Measurements from ENCODE around the gene OTOP3. TPM values are rescaled to one million over a fixed set of nuclear protein-coding genes. Genes with fewer than 3 reads are reported as not detected.
"Not testable (repeated sequence)": the region's sequence is repeated elsewhere in the genome, so short reads cannot be mapped to it uniquely, and the experiment has no call there.

Gene OTOP3
- total RNA-seq, 1 donor = not detected

- no peak for DNase-seq (ENCODE audit: low read depth)
- no peak for TF ChIP-seq CTCF (IDR thresholded peaks at IDR 0.05; ENCODE audit: insufficient read depth, low read depth, low read length)
Observed at GRCh38 chr17:74904687-74905409, 30.9 kb upstream of the OTOP3 start.

GRCh38 chr17:74906214-74906793 lies 29.4 kb upstream of the OTOP3 start:
- not testable (repeated sequence) for H3K4me3 ChIP-seq (ENCODE audit: low read depth, low read length); DNase-seq (ENCODE audit: low read depth)

More at GRCh38 chr17:74904687-74905409, 30.9 kb upstream of the OTOP3 start:
- no peak overlapping the region for H3K4me3 ChIP-seq (ENCODE audit: low read depth, low read length)

- DNase-seq (ENCODE audit: low read depth) = no peak
- H3K4me3 ChIP-seq (ENCODE audit: low read depth, low read length) = no peak overlapping the region
- TF ChIP-seq CTCF (IDR thresholded peaks at IDR 0.05; ENCODE audit: insufficient read depth, low read depth, low read length) = no peak
Observed at GRCh38 chr17:74907012-74907411, 28.7 kb upstream of the OTOP3 start.

- not testable (repeated sequence) for H3K4me3 ChIP-seq (ENCODE audit: low read depth, low read length); DNase-seq (ENCODE audit: low read depth)
Observed at GRCh38 chr17:74909097-74909496, 26.6 kb upstream of the OTOP3 start.

GRCh38 chr17:74911423-74911822 lies 24.3 kb upstream of the OTOP3 start:
- not testable (repeated sequence) for DNase-seq (ENCODE audit: low read depth); H3K4me3 ChIP-seq (ENCODE audit: low read depth, low read length)

- no peak for DNase-seq (ENCODE audit: low read depth)
Observed at GRCh38 chr17:74916136-74916850, 19.4 kb upstream of the OTOP3 start.

GRCh38 chr17:74916851-74917199 lies 18.9 kb upstream of the OTOP3 start:
- no peak for DNase-seq (ENCODE audit: low read depth)
- TF ChIP-seq CTCF (IDR thresholded peaks at IDR 0.05; ENCODE audit: insufficient read depth, low read depth, low read length) = no peak
- no peak overlapping the region for H3K4me3 ChIP-seq (ENCODE audit: low read depth, low read length)

More at GRCh38 chr17:74916136-74916850, 19.4 kb upstream of the OTOP3 start:
- H3K4me3 ChIP-seq (ENCODE audit: low read depth, low read length) = no peak overlapping the region
- no peak for TF ChIP-seq CTCF (IDR thresholded peaks at IDR 0.05; ENCODE audit: insufficient read depth, low read depth, low read length)

- H3K4me3 ChIP-seq (ENCODE audit: low read depth, low read length) = no peak overlapping the region
- TF ChIP-seq CTCF (IDR thresholded peaks at IDR 0.05; ENCODE audit: insufficient read depth, low read depth, low read length) = no peak
- no peak for DNase-seq (ENCODE audit: low read depth)
Observed at GRCh38 chr17:74917430-74917829, 18.3 kb upstream of the OTOP3 start.
